ENCODE results near the gene TRPV6.

The TRPV6 gene

DNA sequence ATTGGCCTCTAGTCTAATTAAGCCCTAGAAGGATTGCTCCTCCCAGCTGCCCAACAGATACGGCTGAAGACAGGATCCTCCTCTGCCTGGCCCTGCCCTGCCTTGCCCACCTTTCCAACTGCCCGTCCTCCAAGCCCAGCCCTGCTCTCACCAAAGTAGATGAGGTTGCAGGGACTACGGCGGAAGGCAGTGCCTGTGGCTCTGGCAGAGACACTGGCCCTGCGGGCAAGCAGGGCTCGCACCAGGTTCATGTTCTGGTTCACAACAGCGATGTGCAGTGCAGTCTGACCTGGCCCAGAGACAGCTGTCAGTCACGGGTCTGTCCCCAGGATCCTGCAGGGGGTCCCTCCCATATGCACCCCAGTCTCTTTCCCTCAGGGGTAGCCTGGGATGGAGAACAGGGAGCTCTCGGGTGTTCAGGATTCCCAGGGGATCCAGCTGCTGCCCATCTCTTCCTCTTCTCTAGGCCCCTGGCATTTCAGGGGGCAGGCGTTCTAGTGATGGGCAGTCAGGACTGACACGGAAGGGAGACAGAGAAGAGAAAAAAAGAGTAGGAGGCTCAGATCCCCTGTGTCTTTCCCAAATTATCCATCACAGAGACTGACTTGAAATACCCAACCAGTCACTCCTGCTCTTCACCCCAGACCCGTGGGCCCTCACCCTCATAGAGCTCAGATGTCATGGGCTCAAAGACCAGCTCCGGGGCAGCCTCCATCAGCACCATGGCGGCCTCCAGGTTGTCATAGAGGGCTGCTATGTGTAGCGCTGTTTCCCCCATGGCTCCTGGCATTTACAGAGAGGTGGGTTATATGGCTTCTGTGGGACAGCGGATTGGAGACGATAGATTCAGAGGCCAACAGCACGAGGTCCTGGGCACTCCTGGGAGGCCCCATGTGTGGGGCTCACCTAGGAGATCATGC lies 8.3 kb downstream of the TRPV6 start:
- Histone ChIP-seq H3K27me3 (ENCODE audit: insufficient read depth, low read depth, severe bottlenecking) (no peaks in the 10 kb centered on the region), H3K4me3 (ENCODE audit: low read depth, low read length) (no peak overlapping the region), H3K9me3 (ENCODE audit: severe bottlenecking) (no peaks in the 10 kb centered on the region), H3K36me3 (no peaks in the 10 kb centered on the region), H3K27ac (no peak overlapping the region)
- TF ChIP-seq, protein P1, sequence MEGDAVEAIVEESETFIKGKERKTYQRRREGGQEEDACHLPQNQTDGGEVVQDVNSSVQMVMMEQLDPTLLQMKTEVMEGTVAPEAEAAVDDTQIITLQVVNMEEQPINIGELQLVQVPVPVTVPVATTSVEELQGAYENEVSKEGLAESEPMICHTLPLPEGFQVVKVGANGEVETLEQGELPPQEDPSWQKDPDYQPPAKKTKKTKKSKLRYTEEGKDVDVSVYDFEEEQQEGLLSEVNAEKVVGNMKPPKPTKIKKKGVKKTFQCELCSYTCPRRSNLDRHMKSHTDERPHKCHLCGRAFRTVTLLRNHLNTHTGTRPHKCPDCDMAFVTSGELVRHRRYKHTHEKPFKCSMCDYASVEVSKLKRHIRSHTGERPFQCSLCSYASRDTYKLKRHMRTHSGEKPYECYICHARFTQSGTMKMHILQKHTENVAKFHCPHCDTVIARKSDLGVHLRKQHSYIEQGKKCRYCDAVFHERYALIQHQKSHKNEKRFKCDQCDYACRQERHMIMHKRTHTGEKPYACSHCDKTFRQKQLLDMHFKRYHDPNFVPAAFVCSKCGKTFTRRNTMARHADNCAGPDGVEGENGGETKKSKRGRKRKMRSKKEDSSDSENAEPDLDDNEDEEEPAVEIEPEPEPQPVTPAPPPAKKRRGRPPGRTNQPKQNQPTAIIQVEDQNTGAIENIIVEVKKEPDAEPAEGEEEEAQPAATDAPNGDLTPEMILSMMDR (IDR thresholded peaks at IDR 0.05; ENCODE audit: low read depth, low read length): no peak
- no peak for DNase-seq

DNA sequence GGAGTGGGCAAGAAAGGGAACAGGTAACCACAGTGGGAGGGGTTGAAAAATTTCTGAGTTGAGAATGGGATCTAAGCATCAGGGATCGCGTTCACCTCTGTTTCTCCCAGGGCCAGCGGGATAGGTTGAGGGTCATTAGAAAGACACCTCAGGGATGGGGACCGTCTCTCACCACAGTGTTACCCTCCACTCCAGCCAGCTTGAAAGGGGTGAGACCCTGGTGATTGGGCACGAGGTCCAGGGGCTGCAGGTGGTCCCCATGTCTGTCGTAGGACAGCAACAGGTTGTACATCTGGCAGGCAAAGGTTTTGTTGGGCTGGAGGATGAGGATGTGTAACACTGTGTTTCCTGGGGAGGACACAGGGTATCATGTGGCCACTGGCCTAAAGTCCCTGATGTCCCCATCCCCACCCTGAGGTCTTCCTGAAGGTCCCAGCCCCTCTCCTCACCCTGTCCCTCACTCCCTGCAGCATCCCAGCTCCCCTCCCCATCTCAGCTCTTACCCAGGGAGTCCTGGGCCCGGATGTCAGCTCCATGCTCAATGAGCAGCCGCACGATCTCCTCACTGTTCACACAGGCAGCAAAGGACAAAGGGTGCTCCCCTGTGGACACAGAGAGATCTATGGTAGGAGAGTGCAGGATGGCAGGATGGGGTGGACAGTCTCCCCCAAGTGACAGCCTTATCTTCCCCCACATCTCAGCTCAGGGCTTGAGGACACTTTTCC lies 9.1 kb downstream of the TRPV6 start:
- no peaks in the 10 kb centered on the region for H3K27me3 ChIP-seq (ENCODE audit: insufficient read depth, low read depth, severe bottlenecking)
- no peak for DNase-seq
- TF ChIP-seq, protein P1 (IDR thresholded peaks at IDR 0.05; ENCODE audit: low read depth, low read length): no peak

DNA sequence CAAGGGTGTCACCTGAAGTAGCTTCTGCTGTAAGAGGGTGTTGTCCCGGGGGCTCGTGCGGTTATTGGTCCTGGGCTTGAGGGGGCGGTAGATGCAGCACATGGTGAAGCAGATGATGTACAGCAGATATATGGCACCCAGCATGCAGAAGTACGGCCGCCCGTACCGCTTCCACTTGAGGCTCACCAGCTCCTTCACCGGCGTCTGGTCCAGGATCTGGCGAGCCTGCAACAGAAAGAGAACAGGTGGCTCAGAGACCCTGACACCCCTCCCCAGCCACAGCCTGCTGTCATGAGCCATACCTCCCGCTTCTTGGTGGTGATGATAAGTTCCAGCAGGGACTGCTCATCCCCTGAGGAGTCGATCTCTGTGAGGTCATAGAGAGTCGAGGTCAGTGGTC lies 10.1 kb downstream of the TRPV6 start:
- TF ChIP-seq, protein P1 (IDR thresholded peaks at IDR 0.05; ENCODE audit: low read depth, low read length): no peak
- no peaks in the 10 kb centered on the region for H3K36me3 ChIP-seq
- H3K27me3 ChIP-seq (ENCODE audit: insufficient read depth, low read depth, severe bottlenecking): no peaks in the 10 kb centered on the region
- H3K9me3 ChIP-seq (ENCODE audit: severe bottlenecking): no peaks in the 10 kb centered on the region
- no peak overlapping the region for H3K27ac ChIP-seq
- DNase-seq: no peak
- no peak overlapping the region for H3K4me3 ChIP-seq (ENCODE audit: low read depth, low read length)

More for the DNA sequence above, 9.1 kb downstream of the TRPV6 start:
- Histone ChIP-seq H3K9me3 (ENCODE audit: severe bottlenecking) (no peaks in the 10 kb centered on the region), H3K36me3 (no peaks in the 10 kb centered on the region), H3K4me3 (ENCODE audit: low read depth, low read length) (no peak overlapping the region), H3K27ac (no peak overlapping the region)

DNA sequence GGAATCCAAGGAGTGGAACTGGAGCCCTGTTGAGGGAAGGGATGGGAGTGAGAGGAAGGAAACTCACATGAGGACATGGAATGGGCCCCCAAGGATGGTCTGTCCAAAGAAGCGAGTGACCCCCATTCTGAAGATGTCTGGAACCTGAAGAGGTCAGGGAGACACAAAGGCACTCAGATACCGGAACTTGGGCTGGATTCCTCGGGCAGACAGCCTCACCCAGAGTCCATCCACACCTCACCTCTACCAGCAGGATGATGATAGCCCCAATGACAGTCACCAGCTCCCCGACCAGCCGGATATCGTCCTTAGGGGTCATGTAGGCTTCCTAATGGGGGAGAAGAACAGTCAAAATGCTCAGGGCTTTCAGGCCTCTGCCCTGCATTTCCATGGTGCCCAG lies 10.7 kb downstream of the TRPV6 start:
- H3K27me3 ChIP-seq (ENCODE audit: insufficient read depth, low read depth, severe bottlenecking): no peaks in the 10 kb centered on the region
- DNase-seq: no peak
- no peaks in the 10 kb centered on the region for H3K36me3 ChIP-seq
- no peak overlapping the region for H3K27ac ChIP-seq
- H3K4me3 ChIP-seq (ENCODE audit: low read depth, low read length): no peak overlapping the region
- TF ChIP-seq, protein P1 (IDR thresholded peaks at IDR 0.05; ENCODE audit: low read depth, low read length): no peak
- no peaks in the 10 kb centered on the region for H3K9me3 ChIP-seq (ENCODE audit: severe bottlenecking)

DNA sequence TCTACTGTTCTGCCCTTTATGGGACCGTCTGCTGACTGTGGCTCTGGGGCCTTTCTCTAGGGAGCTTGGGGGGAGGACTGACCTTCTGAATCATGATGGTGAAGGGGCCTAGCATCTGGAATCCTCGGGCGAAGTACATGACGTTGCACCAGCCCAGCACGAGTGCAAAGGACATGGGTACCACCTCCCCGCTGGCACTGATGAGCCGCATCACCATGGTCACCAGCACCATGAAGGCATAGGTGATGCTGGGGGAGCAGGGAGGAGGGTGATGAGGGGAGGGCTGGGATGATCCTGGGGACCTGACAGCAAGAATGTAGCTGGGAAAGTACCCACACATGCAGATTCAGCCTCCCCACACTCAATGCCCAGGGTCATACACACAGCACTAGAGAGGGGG lies 11.1 kb downstream of the TRPV6 start:
- TF ChIP-seq, protein P1 (IDR thresholded peaks at IDR 0.05; ENCODE audit: low read depth, low read length): no peak
- Histone ChIP-seq H3K27me3 (ENCODE audit: insufficient read depth, low read depth, severe bottlenecking) (no peaks in the 10 kb centered on the region), H3K27ac (no peak overlapping the region), H3K4me3 (ENCODE audit: low read depth, low read length) (no peak overlapping the region), H3K36me3 (no peaks in the 10 kb centered on the region), H3K9me3 (ENCODE audit: severe bottlenecking) (no peaks in the 10 kb centered on the region)
- DNase-seq: no peak
